D721Med (cell line): ENCODE measurements around the gene DGKD.

ENCODE experiments used
- DNase-seq: peaks from one replicate; pipeline ENCODE4 v3.0.0; 2011; ENCODE audit warnings: low spot score; ENCODE audit not compliant: insufficient read length
- FAIRE-seq: peaks from 2 replicates; lab custom pipeline; 2011; peaks lifted over from hg19 to GRCh38; lab: Jason Lieb, UNC
- TF ChIP-seq, protein P1 (sequence below): IDR thresholded peaks from 2 replicates; pipeline ENCODE4 v1.5.1; 2012; ENCODE audit warnings: mild to moderate bottlenecking, control low read depth; ENCODE audit not compliant: insufficient read depth; ENCODE audit errors: missing control alignments

DGKD gene

GRCh38 chr2:233353769-233354499 lies at the start of gene DGKD:
Gene DGKD, plus strand, starts transcription at chr2:233354494. Its CDS starts 25 bp downstream, at chr2:233354519.
- TF ChIP-seq, protein P1, sequence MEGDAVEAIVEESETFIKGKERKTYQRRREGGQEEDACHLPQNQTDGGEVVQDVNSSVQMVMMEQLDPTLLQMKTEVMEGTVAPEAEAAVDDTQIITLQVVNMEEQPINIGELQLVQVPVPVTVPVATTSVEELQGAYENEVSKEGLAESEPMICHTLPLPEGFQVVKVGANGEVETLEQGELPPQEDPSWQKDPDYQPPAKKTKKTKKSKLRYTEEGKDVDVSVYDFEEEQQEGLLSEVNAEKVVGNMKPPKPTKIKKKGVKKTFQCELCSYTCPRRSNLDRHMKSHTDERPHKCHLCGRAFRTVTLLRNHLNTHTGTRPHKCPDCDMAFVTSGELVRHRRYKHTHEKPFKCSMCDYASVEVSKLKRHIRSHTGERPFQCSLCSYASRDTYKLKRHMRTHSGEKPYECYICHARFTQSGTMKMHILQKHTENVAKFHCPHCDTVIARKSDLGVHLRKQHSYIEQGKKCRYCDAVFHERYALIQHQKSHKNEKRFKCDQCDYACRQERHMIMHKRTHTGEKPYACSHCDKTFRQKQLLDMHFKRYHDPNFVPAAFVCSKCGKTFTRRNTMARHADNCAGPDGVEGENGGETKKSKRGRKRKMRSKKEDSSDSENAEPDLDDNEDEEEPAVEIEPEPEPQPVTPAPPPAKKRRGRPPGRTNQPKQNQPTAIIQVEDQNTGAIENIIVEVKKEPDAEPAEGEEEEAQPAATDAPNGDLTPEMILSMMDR = peak; percentile 23
- FAIRE-seq = no peak
- DNase-seq = peak; percentile 61

DNA sequence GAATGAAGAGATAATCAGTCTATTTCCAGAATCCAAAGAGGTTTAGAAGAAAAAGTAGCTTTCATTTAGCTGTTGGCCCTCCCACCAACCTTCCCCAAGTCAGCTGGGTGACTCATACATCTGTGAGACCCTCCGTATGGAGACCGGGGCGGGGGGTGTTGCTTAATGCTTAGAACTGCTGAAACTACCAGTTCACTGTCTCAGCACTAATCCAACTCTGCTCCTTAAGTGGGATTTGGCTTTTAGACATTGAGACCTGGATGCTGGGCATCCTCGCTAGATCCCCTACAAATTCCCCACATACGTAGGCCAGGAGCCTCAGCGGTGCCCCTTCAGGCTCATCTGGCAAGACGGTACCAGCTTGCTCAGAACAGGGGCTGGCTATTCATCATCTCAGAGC lies 46.7 kb upstream of the DGKD start, which contains the start of gene SAG:
TSS of gene SAG (plus strand) at position 252 of the 400 bp plus-strand sequence. CDS start 1,374 bp downstream, outside the sequence.
- FAIRE-seq (peak; percentile 61), DNase-seq (peak; percentile 56)
- TF ChIP-seq, protein P1 = no peak

DNA sequence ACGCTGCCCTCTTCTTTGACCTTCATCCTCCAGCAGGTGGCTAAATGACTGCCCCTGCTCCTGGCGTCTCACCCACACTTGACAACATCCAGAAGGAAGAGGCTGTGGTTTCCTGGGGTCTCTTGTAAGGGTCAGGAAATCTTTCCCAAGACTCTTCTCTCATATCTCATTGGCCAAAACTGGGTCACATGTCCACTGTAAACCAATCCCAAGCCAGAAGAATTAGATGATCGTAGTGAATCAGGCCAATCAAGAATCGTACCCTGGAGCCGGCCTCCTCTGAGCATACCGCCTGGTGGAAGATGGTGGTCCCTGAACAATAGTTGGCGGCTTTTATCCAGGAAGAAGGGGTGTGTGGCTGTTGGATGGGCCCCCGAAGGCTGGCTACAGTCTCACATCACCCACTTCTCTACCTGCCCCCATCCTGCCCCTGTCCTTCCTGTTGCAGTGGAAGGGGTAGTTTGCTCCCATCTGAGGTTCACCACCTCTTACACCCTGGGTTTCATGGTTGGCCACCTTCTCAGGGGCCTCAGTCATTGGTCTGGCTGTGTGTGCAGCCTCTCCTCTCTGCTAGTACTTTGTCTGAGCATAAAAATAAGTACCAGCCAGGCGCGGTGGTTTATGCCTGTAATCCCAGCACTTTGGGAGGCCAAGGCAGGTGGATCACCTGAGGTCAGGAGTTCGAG lies 42.9 kb upstream of the DGKD start:
- DNase-seq (no peak), FAIRE-seq (no peak)
- TF ChIP-seq, protein P1 = no peak

- no peak for FAIRE-seq
- DNase-seq = no peak
These were observed 41.4 kb upstream of the DGKD start for GRCh38 chr2:233312874-233313273.

GRCh38 chr2:233314180-233314925 lies 39.9 kb upstream of the DGKD start:
- no peak for FAIRE-seq
- DNase-seq = no peak
- TF ChIP-seq, protein P1 = no peak

More at GRCh38 chr2:233312874-233313273, 41.4 kb upstream of the DGKD start:
- TF ChIP-seq, protein P1 = no peak

GRCh38 chr2:233317196-233317943 lies 36.9 kb upstream of the DGKD start:
- no peak for DNase-seq
- no peak for FAIRE-seq
- TF ChIP-seq, protein P1 = no peak
